Panc1 (cell line): ENCODE results near the gene CCDC38.

ENCODE experiments used
- CTCF ChIP-seq: fragments of 450-650 bp; IDR thresholded peaks from 2 replicates; pipeline ENCODE4 v1.5.1; 2017; ENCODE audit warnings: mild to moderate bottlenecking
- POLR2AphosphoS5 ChIP-seq: IDR thresholded peaks from 2 replicates; pipeline ENCODE4 v1.6.1; 2012; ENCODE audit warnings: mild to moderate bottlenecking, low read depth, low read length, moderate library complexity
- SIN3A ChIP-seq: IDR thresholded peaks from 2 replicates; pipeline ENCODE4 v1.6.1; 2012; ENCODE audit warnings: low read depth, mild to moderate bottlenecking, low read length, moderate library complexity, borderline replicate concordance; ENCODE audit not compliant: insufficient read depth
- TCF7L2 ChIP-seq: IDR thresholded peaks from 2 replicates; pipeline ENCODE4 v1.6.1; 2011; ENCODE audit warnings: mild to moderate bottlenecking, low read depth, low read length, inconsistent platforms
- TF ChIP-seq, protein P1 (sequence below), 2 experiments: IDR thresholded peaks; 2 replicates each; pipeline ENCODE4 v1.6.1; 2011 to 2012; ENCODE audit warnings: low read depth in 2 of 2, control low read depth in 1 of 2, low read length in 1 of 2, mild to moderate bottlenecking in 1 of 2, moderate library complexity in 1 of 2; ENCODE audit not compliant: insufficient read depth in 1 of 2

GRCh38 chr12:95836630-95837239 lies 105.7 kb downstream of the CCDC38 start:
- TF ChIP-seq CTCF: no peak
- no peak for TF ChIP-seq POLR2AphosphoS5
- TF ChIP-seq SIN3A: no peak
- TF ChIP-seq, protein P1, sequence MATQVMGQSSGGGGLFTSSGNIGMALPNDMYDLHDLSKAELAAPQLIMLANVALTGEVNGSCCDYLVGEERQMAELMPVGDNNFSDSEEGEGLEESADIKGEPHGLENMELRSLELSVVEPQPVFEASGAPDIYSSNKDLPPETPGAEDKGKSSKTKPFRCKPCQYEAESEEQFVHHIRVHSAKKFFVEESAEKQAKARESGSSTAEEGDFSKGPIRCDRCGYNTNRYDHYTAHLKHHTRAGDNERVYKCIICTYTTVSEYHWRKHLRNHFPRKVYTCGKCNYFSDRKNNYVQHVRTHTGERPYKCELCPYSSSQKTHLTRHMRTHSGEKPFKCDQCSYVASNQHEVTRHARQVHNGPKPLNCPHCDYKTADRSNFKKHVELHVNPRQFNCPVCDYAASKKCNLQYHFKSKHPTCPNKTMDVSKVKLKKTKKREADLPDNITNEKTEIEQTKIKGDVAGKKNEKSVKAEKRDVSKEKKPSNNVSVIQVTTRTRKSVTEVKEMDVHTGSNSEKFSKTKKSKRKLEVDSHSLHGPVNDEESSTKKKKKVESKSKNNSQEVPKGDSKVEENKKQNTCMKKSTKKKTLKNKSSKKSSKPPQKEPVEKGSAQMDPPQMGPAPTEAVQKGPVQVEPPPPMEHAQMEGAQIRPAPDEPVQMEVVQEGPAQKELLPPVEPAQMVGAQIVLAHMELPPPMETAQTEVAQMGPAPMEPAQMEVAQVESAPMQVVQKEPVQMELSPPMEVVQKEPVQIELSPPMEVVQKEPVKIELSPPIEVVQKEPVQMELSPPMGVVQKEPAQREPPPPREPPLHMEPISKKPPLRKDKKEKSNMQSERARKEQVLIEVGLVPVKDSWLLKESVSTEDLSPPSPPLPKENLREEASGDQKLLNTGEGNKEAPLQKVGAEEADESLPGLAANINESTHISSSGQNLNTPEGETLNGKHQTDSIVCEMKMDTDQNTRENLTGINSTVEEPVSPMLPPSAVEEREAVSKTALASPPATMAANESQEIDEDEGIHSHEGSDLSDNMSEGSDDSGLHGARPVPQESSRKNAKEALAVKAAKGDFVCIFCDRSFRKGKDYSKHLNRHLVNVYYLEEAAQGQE (IDR thresholded peaks at IDR 0.05; ENCODE audit: insufficient read depth in 1 of 2, low read depth in 2 of 2, low read length in 1 of 2): no peak
- TF ChIP-seq TCF7L2: no peak
